H9 (cell line): ENCODE results near the gene WSCD1. TPM values are rescaled to one million over a fixed set of nuclear protein-coding genes. Genes with fewer than 3 reads are reported as not detected.

Experiments used
- DNase-seq: peaks from one replicate; pipeline ENCODE4 v3.0.0-alpha.2; 2017
- H2AFZ ChIP-seq: one replicate; pipeline ENCODE4 v1.6.1; 2013; ENCODE audit warnings: mild to moderate bottlenecking, low read length, control low read depth, moderate library complexity
- H2AK5ac ChIP-seq: 2 replicates; pipeline ENCODE4 v1.6.1; 2013; ENCODE audit warnings: low read length, control low read depth, mixed read lengths; ENCODE audit not compliant: insufficient read length
- H2BK120ac ChIP-seq: one replicate; pipeline ENCODE4 v1.6.1; 2013; ENCODE audit warnings: low read depth, mild to moderate bottlenecking, low read length, control low read depth, inconsistent platforms; ENCODE audit not compliant: poor library complexity, severe bottlenecking
- H2BK12ac ChIP-seq: 2 replicates; pipeline ENCODE4 v1.6.1; 2013; ENCODE audit warnings: low read length, control low read depth, mixed read lengths, low read depth; ENCODE audit not compliant: insufficient read length
- H2BK15ac ChIP-seq: 2 replicates; pipeline ENCODE4 v1.6.1; 2013; ENCODE audit warnings: low read depth, low read length, control low read depth
- H2BK20ac ChIP-seq: one replicate; pipeline ENCODE4 v1.6.1; 2013; ENCODE audit warnings: low read depth, mild to moderate bottlenecking, low read length, control low read depth, inconsistent platforms; ENCODE audit not compliant: poor library complexity, severe bottlenecking
- H2BK5ac ChIP-seq: 2 replicates; pipeline ENCODE4 v1.6.1; 2013; ENCODE audit warnings: low read length, control low read depth, mixed read lengths; ENCODE audit not compliant: insufficient read length
- H3K14ac ChIP-seq: 2 replicates; pipeline ENCODE4 v1.6.1; 2013; ENCODE audit warnings: low read length, control low read depth; ENCODE audit not compliant: insufficient read depth
- H3K18ac ChIP-seq: 2 replicates; pipeline ENCODE4 v1.6.1; 2013; ENCODE audit warnings: low read depth, mild to moderate bottlenecking, mixed read lengths, low read length, control low read depth; ENCODE audit not compliant: insufficient read length
- H3K23ac ChIP-seq: 2 replicates; pipeline ENCODE4 v1.6.1; 2013; ENCODE audit warnings: low read length, control low read depth, mixed read lengths, low read depth; ENCODE audit not compliant: insufficient read length
- H3K23me2 ChIP-seq: 2 replicates; pipeline ENCODE4 v1.6.1; 2013; ENCODE audit warnings: low read depth, mild to moderate bottlenecking, mixed read lengths, low read length, control low read depth; ENCODE audit not compliant: insufficient read length, poor library complexity, severe bottlenecking
- H3K27ac ChIP-seq: 2 replicates; pipeline ENCODE4 v1.5.1; 2013; ENCODE audit warnings: low read length, control low read depth, mixed read lengths, low read depth; ENCODE audit not compliant: insufficient read length
- H3K27me3 ChIP-seq: 2 replicates; pipeline ENCODE4 v1.6.1; 2013; ENCODE audit warnings: low read length, control low read depth, inconsistent platforms; ENCODE audit not compliant: insufficient read depth
- H3K4ac ChIP-seq: 2 replicates; pipeline ENCODE4 v1.6.1; 2013; ENCODE audit warnings: low read depth, mild to moderate bottlenecking, control low read depth, inconsistent platforms, low read length, moderate library complexity
- H3K4me1 ChIP-seq: 2 replicates; pipeline ENCODE4 v1.6.1; 2013; ENCODE audit warnings: low read length, control low read depth, inconsistent platforms; ENCODE audit not compliant: insufficient read depth
- H3K4me2 ChIP-seq: 2 replicates; pipeline ENCODE4 v1.6.1; 2013; ENCODE audit warnings: low read length, control low read depth, mixed read lengths; ENCODE audit not compliant: insufficient read length, insufficient read depth
- H3K56ac ChIP-seq: 2 replicates; pipeline ENCODE4 v1.6.1; 2013; ENCODE audit warnings: low read depth, mild to moderate bottlenecking, mixed read lengths, low read length, control low read depth; ENCODE audit not compliant: insufficient read length
- H3K79me1 ChIP-seq: 2 replicates; pipeline ENCODE4 v1.6.1; 2013; ENCODE audit warnings: low read depth, mild to moderate bottlenecking, moderate library complexity, low read length, control low read depth, inconsistent platforms; ENCODE audit not compliant: insufficient read depth, poor library complexity, severe bottlenecking
- H3K79me2 ChIP-seq: 2 replicates; pipeline ENCODE4 v1.6.1; 2013; ENCODE audit warnings: low read length, control low read depth, inconsistent platforms; ENCODE audit not compliant: insufficient read depth
- H3K9ac ChIP-seq: 2 replicates; pipeline ENCODE4 v1.6.1; 2013; ENCODE audit warnings: low read length, control low read depth, mixed read lengths; ENCODE audit not compliant: insufficient read length; ENCODE audit errors: extremely low read depth
- H3K9me3 ChIP-seq: one replicate; pipeline ENCODE4 v1.6.1; 2013; ENCODE audit warnings: low read depth, low read length, inconsistent platforms; ENCODE audit not compliant: control insufficient read depth
- H3T11ph ChIP-seq: one replicate; pipeline ENCODE4 v1.6.1; 2013; ENCODE audit warnings: mild to moderate bottlenecking, low read length, control low read depth, inconsistent platforms
- H4K20me1 ChIP-seq: one replicate; pipeline ENCODE4 v1.6.1; 2013; ENCODE audit not compliant: control insufficient read depth, insufficient read length, insufficient read depth
- H4K5ac ChIP-seq: 2 replicates; pipeline ENCODE4 v1.6.1; 2013; ENCODE audit warnings: low read depth, mild to moderate bottlenecking, mixed read lengths, low read length, control low read depth; ENCODE audit not compliant: insufficient read length
- H4K8ac ChIP-seq: replicated peaks from 2 replicates; pipeline ENCODE4 v1.6.1; 2013; ENCODE audit warnings: low read length, control low read depth, mixed read lengths, low read depth; ENCODE audit not compliant: insufficient read length
- H4K91ac ChIP-seq: 2 replicates; pipeline ENCODE4 v1.6.1; 2013; ENCODE audit warnings: low read depth, mild to moderate bottlenecking, moderate library complexity, mixed read lengths, low read length, control low read depth; ENCODE audit not compliant: insufficient read length
- H3K27ac Mint-ChIP-seq, 3 experiments: 2 replicates in 2 of 3; 3 replicates in 1 of 3; pipeline ENCODE4 v1.8.0; 2020 to 2021; ENCODE audit warnings: mixed read lengths in 3 of 3, mild to moderate bottlenecking in 1 of 3, moderate library complexity in 1 of 3
- H3K27me3 Mint-ChIP-seq: 2 replicates; pipeline ENCODE4 v1.8.0; 2021; ENCODE audit warnings: low read depth, mild to moderate bottlenecking, moderate library complexity, mixed read lengths
- H3K36me3 Mint-ChIP-seq, 3 experiments: 2 replicates in 2 of 3; 3 replicates in 1 of 3; pipeline ENCODE4 v1.8.0; 2020 to 2021; ENCODE audit warnings: low read depth in 3 of 3, mixed read lengths in 3 of 3; ENCODE audit not compliant: insufficient read depth in 1 of 3
- H3K4me1 Mint-ChIP-seq, 2 experiments: 2 replicates each; pipeline ENCODE4 v1.8.0; 2020; ENCODE audit warnings: mixed read lengths in 2 of 2
- H3K4me3 Mint-ChIP-seq, 2 experiments: 2 replicates in 1 of 2; 3 replicates in 1 of 2; pipeline ENCODE4 v1.8.0; 2020 to 2021; ENCODE audit warnings: mild to moderate bottlenecking in 2 of 2, mixed read lengths in 2 of 2, moderate library complexity in 1 of 2
- H3K9me3 Mint-ChIP-seq, 2 experiments: 2 replicates in 1 of 2; 3 replicates in 1 of 2; pipeline ENCODE4 v1.8.0; 2020; ENCODE audit warnings: mild to moderate bottlenecking in 2 of 2, mixed read lengths in 2 of 2, moderate library complexity in 1 of 2
- WGBS: extraction: QIAGEN DNeasy Blood & Tissue Kit; methylation state at CpG from one replicate; pipeline ENCODE4 v1.1.7; 2013; ENCODE audit warnings: missing lambda C conversion rate, low lambda C conversion rate, mixed read lengths; ENCODE audit not compliant: insufficient read length; ENCODE audit errors: extremely low coverage; 5-methylcytosine and 5-hydroxymethylcytosine counted together
- total RNA-seq: library from RNA; stranded (reverse); gene quantifications from 2 replicates; pipeline ENCODE4 v1.2.1, GENCODE V29; 2021
- TF ChIP-seq, protein P1 (sequence below): fragments of 200-600 bp; sonication (generic); conservative IDR thresholded peaks from 3 replicates; pipeline ENCODE4 v1.8.0; 2021; ENCODE audit warnings: antibody characterized with exemption, mild to moderate bottlenecking

WSCD1 gene
- total RNA-seq, 1 experiment from 2014 or later = 33.6 TPM

DNA sequence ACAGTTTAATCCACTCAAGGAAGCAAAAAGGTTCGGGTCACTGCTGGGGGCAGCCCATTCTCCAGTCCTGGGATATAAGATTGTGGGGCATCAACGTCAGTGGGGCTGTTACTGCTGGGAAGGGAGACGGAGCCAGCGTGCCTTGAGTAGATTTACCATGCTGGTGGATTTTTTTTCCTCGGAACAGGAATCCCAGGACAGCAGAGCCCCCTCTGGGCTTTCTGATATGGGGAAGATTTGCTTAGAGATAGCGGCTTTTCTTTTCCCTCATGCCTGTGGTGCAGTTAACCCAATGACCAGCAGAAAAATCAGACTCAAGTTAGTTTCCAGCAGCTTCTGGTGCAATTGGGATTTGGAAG, 35.4 kb downstream of the WSCD1 start:
- Mint-ChIP-seq H3K27ac (peak overlapping the region in 2 of 3 experiments; percentile 25 to 36; a peak in 1 of 7 replicates), H3K9me3 (no peaks in the 10 kb centered on the region; a peak in 2 of 5 replicates), H3K27me3 (no peaks in the 10 kb centered on the region; the same call in 1 of the 2 replicates), H3K4me3 (no peak overlapping the region), H3K36me3 (peaks cover 24 to 50% (median 41%) of the 10 kb centered on the region in 3 experiments), H3K4me1 (peaks cover 30 to 31% of the 10 kb centered on the region in 2 experiments)
- no peak overlapping the region for H3K4ac ChIP-seq
- H2AK5ac ChIP-seq = no peak overlapping the region
- H3K9me3 ChIP-seq = no peaks in the 10 kb centered on the region
- H3K23me2 ChIP-seq = no peaks in the 10 kb centered on the region
- no peak overlapping the region for H2BK120ac ChIP-seq
- H3K79me1 ChIP-seq = no peaks in the 10 kb centered on the region
- H2AFZ ChIP-seq = no peak overlapping the region
- no peak overlapping the region for H2BK5ac ChIP-seq
- H4K20me1 ChIP-seq = no peaks in the 10 kb centered on the region
- H3K27ac ChIP-seq = no peak overlapping the region
- no peak overlapping the region for H3K56ac ChIP-seq
- no peak overlapping the region for H3K4me2 ChIP-seq
- H4K8ac ChIP-seq = no peak overlapping the region
- H3K27me3 ChIP-seq = no peaks in the 10 kb centered on the region
- peaks cover 12% of the 10 kb centered on the region; the same call in 1 of the 2 replicates for H3K4me1 ChIP-seq
- H3K9ac ChIP-seq = no peak overlapping the region
- H2BK20ac ChIP-seq = no peak overlapping the region
- H4K91ac ChIP-seq = no peak overlapping the region
- no CpG with 5 or more reads among the region's 6 CpGs for WGBS
- no peak for DNase-seq
- no peak overlapping the region for H2BK12ac ChIP-seq
- no peaks in the 10 kb centered on the region for H3K79me2 ChIP-seq
- no peak overlapping the region for H3K14ac ChIP-seq
- no peak overlapping the region for H3K23ac ChIP-seq
- no peak overlapping the region for H3K18ac ChIP-seq
- H4K5ac ChIP-seq = no peak overlapping the region
- no peak overlapping the region for H3T11ph ChIP-seq
- H2BK15ac ChIP-seq = no peak overlapping the region
- TF ChIP-seq, protein P1, sequence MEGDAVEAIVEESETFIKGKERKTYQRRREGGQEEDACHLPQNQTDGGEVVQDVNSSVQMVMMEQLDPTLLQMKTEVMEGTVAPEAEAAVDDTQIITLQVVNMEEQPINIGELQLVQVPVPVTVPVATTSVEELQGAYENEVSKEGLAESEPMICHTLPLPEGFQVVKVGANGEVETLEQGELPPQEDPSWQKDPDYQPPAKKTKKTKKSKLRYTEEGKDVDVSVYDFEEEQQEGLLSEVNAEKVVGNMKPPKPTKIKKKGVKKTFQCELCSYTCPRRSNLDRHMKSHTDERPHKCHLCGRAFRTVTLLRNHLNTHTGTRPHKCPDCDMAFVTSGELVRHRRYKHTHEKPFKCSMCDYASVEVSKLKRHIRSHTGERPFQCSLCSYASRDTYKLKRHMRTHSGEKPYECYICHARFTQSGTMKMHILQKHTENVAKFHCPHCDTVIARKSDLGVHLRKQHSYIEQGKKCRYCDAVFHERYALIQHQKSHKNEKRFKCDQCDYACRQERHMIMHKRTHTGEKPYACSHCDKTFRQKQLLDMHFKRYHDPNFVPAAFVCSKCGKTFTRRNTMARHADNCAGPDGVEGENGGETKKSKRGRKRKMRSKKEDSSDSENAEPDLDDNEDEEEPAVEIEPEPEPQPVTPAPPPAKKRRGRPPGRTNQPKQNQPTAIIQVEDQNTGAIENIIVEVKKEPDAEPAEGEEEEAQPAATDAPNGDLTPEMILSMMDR = no peak
